A549 (cell line): Measurements from ENCODE around the gene LSM3. TPM values are rescaled to one million over a fixed set of nuclear protein-coding genes. Genes with fewer than 3 reads are reported as not detected.

ENCODE experiments used
- ATAC-seq, 2 experiments: fragments of 200-7000 bp in 1 of 2; fragments of >200 bp in 1 of 2; cut with Nextera tagmentation in 1 of 2; cut with Tn5 transposase in 1 of 2; 3 replicates each; pipeline versions ENCODE4 v1.8.0 to v1.9.1; 2018 to 2020; ENCODE audit warnings: mild to moderate bottlenecking in 1 of 2, moderate library complexity in 1 of 2
- CTCF ChIA-PET: fragments of 300-600 bp; sonication (Branson Sonifier 250); formaldehyde crosslinking; extraction: SDS; loops from one replicate; lab custom pipeline; 2021; ENCODE audit warnings: antibody characterized with exemption, inconsistent platforms; lab: Yijun Ruan, JAX
- POLR2A ChIA-PET: fragments of 350-600 bp; formaldehyde crosslinking; extraction: SDS; loops from one replicate; lab custom pipeline; 2021; ENCODE audit warnings: antibody characterized with exemption, inconsistent platforms; lab: Yijun Ruan, JAX
- DNase-seq, 2 experiments: peaks; one replicate each; pipeline versions ENCODE4 v3.0.0 to v3.0.0-alpha.2; 2011 to 2016; ENCODE audit warnings: low read depth in 1 of 2, low spot score in 1 of 2
- FAIRE-seq: peaks from 2 replicates; lab custom pipeline; 2011; peaks lifted over from hg19 to GRCh38; lab: Jason Lieb, UNC
- H3K27ac ChIP-seq, 2 experiments: fragments of >200 bp; sonication (Bioruptor Twin); formaldehyde crosslinking; 3 replicates each; pipeline ENCODE4 v1.5.1; 2016 to 2017
- H3K4me1 ChIP-seq: fragments of >200 bp; sonication (Bioruptor Twin); formaldehyde crosslinking; 3 replicates; pipeline ENCODE4 v1.6.1; 2016
- H3K4me2 ChIP-seq: fragments of >200 bp; sonication (Bioruptor Twin); formaldehyde crosslinking; 3 replicates; pipeline ENCODE4 v1.6.1; 2016
- H3K4me3 ChIP-seq: fragments of >200 bp; sonication (Bioruptor Twin); formaldehyde crosslinking; 3 replicates; pipeline ENCODE4 v1.5.1; 2016
- H3K9me3 ChIP-seq: fragments of >200 bp; sonication (Bioruptor Twin); formaldehyde crosslinking; 3 replicates; pipeline ENCODE4 v1.6.1; 2016
- CEBPB ChIP-seq, 2 experiments: fragments of >200 bp in 1 of 2; sonication (Bioruptor Twin) in 1 of 2; formaldehyde crosslinking in 1 of 2; IDR thresholded peaks; 2 replicates each; pipeline ENCODE4 v1.6.1; 2012 to 2016
- CHD2 ChIP-seq: fragments of 150-350 bp; IDR thresholded peaks from 2 replicates; pipeline ENCODE4 v1.6.1; 2014; ENCODE audit warnings: low read length; ENCODE audit not compliant: partially characterized antibody
- EHMT2 ChIP-seq: fragments of 200-600 bp; sonication (generic); IDR thresholded peaks from 2 replicates; pipeline ENCODE4 v1.6.1; 2016; ENCODE audit warnings: antibody characterized with exemption, low read depth, mild to moderate bottlenecking, moderate library complexity
- FOXS1 ChIP-seq: fragments of 250-450 bp; sonication (Bioruptor Pico); IDR thresholded peaks from 2 replicates; pipeline ENCODE4 v1.5.0; 2020; ENCODE audit warnings: mild to moderate bottlenecking, moderate library complexity
- HOXA7 ChIP-seq: fragments of 250-450 bp; sonication (Bioruptor Pico); IDR thresholded peaks from 2 replicates; pipeline ENCODE4 v1.5.0; 2020; ENCODE audit warnings: mild to moderate bottlenecking, moderate library complexity
- HOXB5 ChIP-seq: fragments of 250-450 bp; sonication (Bioruptor Pico); IDR thresholded peaks from 2 replicates; pipeline ENCODE4 v1.5.0; 2020; ENCODE audit warnings: mild to moderate bottlenecking, moderate library complexity
- JUN ChIP-seq, 2 experiments: fragments of >200 bp; sonication (Bioruptor Twin); formaldehyde crosslinking; IDR thresholded peaks; 2 replicates in 1 of 2; 3 replicates in 1 of 2; pipeline ENCODE4 v1.6.1; 2016 to 2017
- JUNB ChIP-seq: fragments of >200 bp; sonication (Bioruptor Twin); formaldehyde crosslinking; IDR thresholded peaks from 2 replicates; pipeline ENCODE4 v1.6.1; 2016
- KDM1A ChIP-seq: fragments of 200-600 bp; sonication (generic); IDR thresholded peaks from 2 replicates; pipeline ENCODE4 v1.6.1; 2016; ENCODE audit warnings: low read depth, mild to moderate bottlenecking
- MAZ ChIP-seq: fragments of 150-350 bp; IDR thresholded peaks from 2 replicates; pipeline ENCODE4 v1.6.1; 2014; ENCODE audit warnings: antibody characterized with exemption, low read depth, low read length, borderline replicate concordance
- MYC ChIP-seq: IDR thresholded peaks from 2 replicates; pipeline ENCODE4 v1.6.1; 2012; ENCODE audit warnings: mild to moderate bottlenecking, inconsistent platforms, low read length, improper control_type of control experiment, borderline replicate concordance
- NPAS2 ChIP-seq: fragments of 250-450 bp; sonication (Bioruptor Pico); IDR thresholded peaks from 2 replicates; pipeline ENCODE4 v1.8.0; 2022; ENCODE audit warnings: mild to moderate bottlenecking, moderate library complexity, borderline replicate concordance
- PHF8 ChIP-seq: fragments of 200-600 bp; sonication (generic); IDR thresholded peaks from 2 replicates; pipeline ENCODE4 v1.6.1; 2016; ENCODE audit warnings: low read depth, mild to moderate bottlenecking, antibody characterized with exemption, moderate library complexity, borderline replicate concordance
- POLR2A ChIP-seq: IDR thresholded peaks from 2 replicates; pipeline ENCODE4 v1.6.1; 2012; ENCODE audit warnings: mild to moderate bottlenecking, low read length
- RARB ChIP-seq: fragments of 250-450 bp; sonication (Bioruptor Pico); IDR thresholded peaks from 2 replicates; pipeline ENCODE4 v1.8.0; 2021; ENCODE audit warnings: mild to moderate bottlenecking, moderate library complexity
- RCOR1 ChIP-seq: fragments of 150-350 bp; IDR thresholded peaks from 2 replicates; pipeline ENCODE4 v1.6.1; 2014; ENCODE audit warnings: antibody characterized with exemption, low read length, low read depth
- RNF2 ChIP-seq: fragments of 200-600 bp; sonication (generic); IDR thresholded peaks from 2 replicates; pipeline ENCODE4 v1.6.1; 2016; ENCODE audit warnings: low read depth, mild to moderate bottlenecking, antibody characterized with exemption, moderate library complexity, borderline replicate concordance
- SREBF2 ChIP-seq: fragments of 450-650 bp; IDR thresholded peaks from 2 replicates; pipeline ENCODE4 v1.6.1; 2014; ENCODE audit warnings: mild to moderate bottlenecking, moderate library complexity
- TFCP2L1 ChIP-seq: fragments of 250-450 bp; sonication (Bioruptor Pico); IDR thresholded peaks from 2 replicates; pipeline ENCODE4 v1.5.0; 2021; ENCODE audit warnings: mild to moderate bottlenecking
- ZFP36 ChIP-seq: fragments of 450-650 bp; IDR thresholded peaks from 2 replicates; pipeline ENCODE4 v1.6.1; 2014; ENCODE audit warnings: borderline replicate concordance; ENCODE audit not compliant: partially characterized antibody
- WGBS: methylation state at CpG from one replicate; pipeline ENCODE4 v1.1.6; 2017; ENCODE audit errors: missing lambda C conversion rate; 5-methylcytosine and 5-hydroxymethylcytosine counted together
- polyA plus RNA-seq, 4 experiments: library from polyadenylated mRNA; depleted of rRNA in 3 of 4; stranded (reverse); fragments of >200 nt; fragmentation: RNase III in 1 of 4; extraction: RNeasy Plus Mini Kit Qiagen cat#74134 plus additional on column Dnase treatment in 1 of 4; gene quantifications; 2 replicates in 3 of 4; 3 replicates in 1 of 4; pipeline ENCODE4 v1.2.3, GENCODE V29; 2011 to 2017
- TF ChIP-seq, protein P1 (sequence below): IDR thresholded peaks from 2 replicates; pipeline ENCODE4 v1.6.1; 2012
- TF ChIP-seq, protein P2 (sequence below): fragments of >200 bp; sonication (Bioruptor Twin); formaldehyde crosslinking; IDR thresholded peaks from 3 replicates; pipeline ENCODE4 v1.5.1; 2016
- TF ChIP-seq, protein P3 (sequence below): IDR thresholded peaks from 2 replicates; pipeline ENCODE4 v1.6.1; 2012
- TF ChIP-seq, protein P4 (sequence below): fragments of >200 bp; sonication (Bioruptor Twin); formaldehyde crosslinking; IDR thresholded peaks from 3 replicates; pipeline ENCODE4 v1.6.1; 2016

Gene LSM3
- polyA plus RNA-seq, 2 of the 4 experiments (the other 2 are of a cell fraction) = 23.9 to 32.0 TPM

DNA sequence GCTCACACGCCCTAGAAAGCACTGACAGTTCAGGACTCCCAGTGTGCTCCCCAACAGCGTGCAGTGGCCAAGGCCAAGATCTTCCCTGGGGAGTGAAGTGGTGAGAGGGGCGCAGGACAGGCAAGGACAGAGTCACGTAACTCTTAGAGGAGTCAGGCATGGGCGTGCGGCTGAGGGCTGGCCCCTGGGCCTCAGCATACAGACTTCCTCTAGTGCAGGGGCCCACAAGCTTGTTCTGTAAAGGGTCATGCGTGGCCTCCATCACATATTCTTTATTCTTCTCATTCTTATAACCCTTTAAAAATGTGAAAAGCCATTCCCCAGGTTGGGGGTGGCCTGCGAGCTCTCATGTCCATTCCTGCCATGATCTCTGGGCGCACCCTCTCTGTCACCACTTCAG lies 28.5 kb upstream of the LSM3 start:
- POLR2A ChIA-PET = interaction anchor here (0.7 to 1.7 kb wide), 3 partner anchors 9 to 28 kb away, joined by 3 to 4 read pairs (median 4); partner anchors contain the start of genes CHCHD4, LSM3, TMEM43 and XPC
- FAIRE-seq (no peak), ATAC-seq (no peak), DNase-seq (no peak)
- CTCF ChIA-PET = interaction anchor here (1.5 to 2.9 kb wide), 3 partner anchors 9 to 26 kb away, joined by 3 to 10 read pairs (median 5); no protein-coding TSS in a partner anchor
- no peak overlapping the region for H3K27ac ChIP-seq
- peaks cover 9% of the 10 kb centered on the region for H3K4me1 ChIP-seq
- H3K4me2 ChIP-seq = no peak overlapping the region
- 98% methylated on average over 9 of the region's 9 CpGs for WGBS
- no peak for TF ChIP-seq PHF8
- TF ChIP-seq, protein P1, sequence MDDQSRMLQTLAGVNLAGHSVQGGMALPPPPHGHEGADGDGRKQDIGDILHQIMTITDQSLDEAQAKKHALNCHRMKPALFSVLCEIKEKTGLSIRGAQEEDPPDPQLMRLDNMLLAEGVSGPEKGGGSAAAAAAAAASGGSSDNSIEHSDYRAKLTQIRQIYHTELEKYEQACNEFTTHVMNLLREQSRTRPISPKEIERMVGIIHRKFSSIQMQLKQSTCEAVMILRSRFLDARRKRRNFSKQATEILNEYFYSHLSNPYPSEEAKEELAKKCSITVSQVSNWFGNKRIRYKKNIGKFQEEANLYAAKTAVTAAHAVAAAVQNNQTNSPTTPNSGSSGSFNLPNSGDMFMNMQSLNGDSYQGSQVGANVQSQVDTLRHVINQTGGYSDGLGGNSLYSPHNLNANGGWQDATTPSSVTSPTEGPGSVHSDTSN = no peak
- H3K4me3 ChIP-seq = no peak overlapping the region
- no peaks in the 10 kb centered on the region for H3K9me3 ChIP-seq

DNA sequence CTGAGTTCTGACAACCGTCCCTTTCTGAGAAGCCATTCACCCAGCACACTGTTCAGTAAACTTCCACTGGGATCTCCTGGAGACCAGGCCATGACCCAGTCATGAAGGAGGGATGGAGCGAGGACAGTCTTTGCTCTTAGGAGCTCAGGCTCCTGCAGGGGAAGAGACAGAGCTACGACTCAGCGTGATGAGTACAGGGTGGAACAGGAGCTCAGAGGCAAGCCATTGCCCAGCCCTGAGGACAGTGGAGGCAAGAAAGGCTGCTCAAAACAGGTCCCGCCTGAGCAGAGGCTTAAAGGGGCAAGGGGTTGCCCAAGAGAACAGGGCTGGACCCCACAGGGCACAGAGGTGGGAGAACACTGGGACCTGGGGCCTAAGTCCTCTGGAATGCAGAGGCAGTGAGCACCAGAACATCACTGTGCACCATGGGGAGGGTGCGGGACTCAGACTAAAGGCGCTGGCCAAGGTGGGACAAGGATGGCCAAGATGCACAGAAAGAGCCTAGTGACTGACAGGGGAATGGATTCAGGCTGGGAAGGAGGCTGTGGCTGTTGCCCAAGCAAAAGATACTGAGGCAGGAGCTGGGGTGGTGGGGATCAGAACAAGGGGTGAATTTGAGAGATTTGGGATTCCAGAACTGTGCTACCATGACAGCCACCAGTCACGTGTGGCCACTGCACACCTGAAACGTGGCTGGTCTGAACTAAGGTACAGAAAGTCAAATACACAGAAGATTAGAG lies 28.0 kb upstream of the LSM3 start:
- Histone ChIP-seq H3K4me2 (no peak overlapping the region), H3K4me1 (peaks cover 3% of the 10 kb centered on the region), H3K4me3 (no peak overlapping the region), H3K9me3 (no peaks in the 10 kb centered on the region), H3K27ac (no peak overlapping the region)
- POLR2A ChIA-PET = interaction anchor here (1.3 to 1.7 kb wide), 2 partner anchors 8 to 26 kb away, joined by 3 to 4 read pairs; partner anchors contain the start of genes CHCHD4 and TMEM43
- FAIRE-seq (no peak), DNase-seq (no peak), ATAC-seq (no peak)
- TF ChIP-seq NPAS2 (no peak), TFCP2L1 (CRISPR knock-in tag) (no peak), JUN (IDR thresholded peaks at IDR 0.05) (no peak), RCOR1 (no peak), MYC (no peak), HOXB5 (no peak), POLR2A (no peak), ZFP36 (no peak), KDM1A (no peak), EHMT2 (no peak), RNF2 (no peak), RARB (no peak), FOXS1 (CRISPR knock-in tag) (no peak), CHD2 (no peak)
- TF ChIP-seq, protein P2, sequence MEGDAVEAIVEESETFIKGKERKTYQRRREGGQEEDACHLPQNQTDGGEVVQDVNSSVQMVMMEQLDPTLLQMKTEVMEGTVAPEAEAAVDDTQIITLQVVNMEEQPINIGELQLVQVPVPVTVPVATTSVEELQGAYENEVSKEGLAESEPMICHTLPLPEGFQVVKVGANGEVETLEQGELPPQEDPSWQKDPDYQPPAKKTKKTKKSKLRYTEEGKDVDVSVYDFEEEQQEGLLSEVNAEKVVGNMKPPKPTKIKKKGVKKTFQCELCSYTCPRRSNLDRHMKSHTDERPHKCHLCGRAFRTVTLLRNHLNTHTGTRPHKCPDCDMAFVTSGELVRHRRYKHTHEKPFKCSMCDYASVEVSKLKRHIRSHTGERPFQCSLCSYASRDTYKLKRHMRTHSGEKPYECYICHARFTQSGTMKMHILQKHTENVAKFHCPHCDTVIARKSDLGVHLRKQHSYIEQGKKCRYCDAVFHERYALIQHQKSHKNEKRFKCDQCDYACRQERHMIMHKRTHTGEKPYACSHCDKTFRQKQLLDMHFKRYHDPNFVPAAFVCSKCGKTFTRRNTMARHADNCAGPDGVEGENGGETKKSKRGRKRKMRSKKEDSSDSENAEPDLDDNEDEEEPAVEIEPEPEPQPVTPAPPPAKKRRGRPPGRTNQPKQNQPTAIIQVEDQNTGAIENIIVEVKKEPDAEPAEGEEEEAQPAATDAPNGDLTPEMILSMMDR = no peak
- CTCF ChIA-PET = interaction anchor here (0.9 to 2.9 kb wide), 5 partner anchors 8 to 25 kb away, joined by 3 to 10 read pairs (median 4); no protein-coding TSS in a partner anchor
- WGBS = 93% methylated on average over 9 of the region's 9 CpGs

DNA sequence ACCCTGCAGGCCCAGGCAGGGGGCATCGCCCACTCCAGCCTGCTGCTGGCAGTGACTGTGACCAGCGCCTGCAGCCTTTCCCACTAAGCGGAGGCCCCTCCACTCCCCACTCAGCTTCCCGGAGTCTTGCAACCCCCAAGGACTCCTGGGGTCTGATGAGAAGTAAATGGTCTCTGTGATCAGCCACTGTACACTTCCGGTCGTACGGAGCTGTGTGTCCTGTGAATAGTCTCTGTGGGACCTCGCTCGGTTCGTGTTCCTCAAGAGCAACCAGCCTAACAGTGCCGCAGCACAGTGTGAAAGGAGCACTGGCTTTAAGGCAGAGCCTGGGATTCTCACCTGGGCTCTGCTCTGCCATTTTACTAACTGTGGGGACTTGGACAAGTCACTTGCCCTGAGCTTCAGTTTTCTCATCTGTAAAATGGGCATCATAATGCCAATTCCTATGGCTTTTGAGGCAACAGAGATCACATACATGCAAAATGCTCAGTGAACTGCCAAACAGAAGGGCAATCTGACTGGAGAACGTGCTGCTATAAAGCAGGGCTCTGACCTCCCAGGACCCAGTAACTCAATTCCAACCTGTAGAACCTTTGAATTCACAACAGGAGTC lies 27.0 kb upstream of the LSM3 start:
- CTCF ChIA-PET = interaction anchor here (0.9 to 3.6 kb wide), 7 partner anchors 7 to 26 kb away, joined by 3 to 17 read pairs (median 4); no protein-coding TSS in a partner anchor
- DNase-seq = no peak
- no peaks in the 10 kb centered on the region for H3K9me3 ChIP-seq
- ATAC-seq = no peak
- POLR2A ChIA-PET = interaction anchor here (1.0 kb wide), 1 partner anchor 27 kb away, joined by 3 read pairs; the partner anchor contains the start of gene CHCHD4
- H3K4me1 ChIP-seq = no peaks in the 10 kb centered on the region
- FAIRE-seq = no peak
- H3K4me3 ChIP-seq = no peak overlapping the region
- H3K27ac ChIP-seq = no peak overlapping the region
- no peak overlapping the region for H3K4me2 ChIP-seq
- no peak for TF ChIP-seq RARB
- TF ChIP-seq MAZ = no peak
- TF ChIP-seq CEBPB (IDR thresholded peaks at IDR 0.05) = no peak
- TF ChIP-seq HOXA7 (CRISPR knock-in tag) = no peak
- TF ChIP-seq, protein P3, sequence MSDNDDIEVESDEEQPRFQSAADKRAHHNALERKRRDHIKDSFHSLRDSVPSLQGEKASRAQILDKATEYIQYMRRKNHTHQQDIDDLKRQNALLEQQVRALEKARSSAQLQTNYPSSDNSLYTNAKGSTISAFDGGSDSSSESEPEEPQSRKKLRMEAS = no peak
- no peak for TF ChIP-seq MYC
- no peak for TF ChIP-seq JUNB
- TF ChIP-seq SREBF2 = no peak
- TF ChIP-seq, protein P4, sequence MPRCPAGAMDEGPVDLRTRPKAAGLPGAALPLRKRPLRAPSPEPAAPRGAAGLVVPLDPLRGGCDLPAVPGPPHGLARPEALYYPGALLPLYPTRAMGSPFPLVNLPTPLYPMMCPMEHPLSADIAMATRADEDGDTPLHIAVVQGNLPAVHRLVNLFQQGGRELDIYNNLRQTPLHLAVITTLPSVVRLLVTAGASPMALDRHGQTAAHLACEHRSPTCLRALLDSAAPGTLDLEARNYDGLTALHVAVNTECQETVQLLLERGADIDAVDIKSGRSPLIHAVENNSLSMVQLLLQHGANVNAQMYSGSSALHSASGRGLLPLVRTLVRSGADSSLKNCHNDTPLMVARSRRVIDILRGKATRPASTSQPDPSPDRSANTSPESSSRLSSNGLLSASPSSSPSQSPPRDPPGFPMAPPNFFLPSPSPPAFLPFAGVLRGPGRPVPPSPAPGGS = no peak
- WGBS = 86% methylated on average over 12 of the region's 12 CpGs
